ENCODE measurements around the gene LRRC43.

- TF ChIP-seq CTCF (IDR thresholded peaks at IDR 0.05; ENCODE audit: poor library complexity, severe bottlenecking) (no peak), REST (IDR thresholded peaks at IDR 0.05; ENCODE audit: borderline replicate concordance) (no peak)
Observed at GRCh38 chr12:122145505-122146330, 37.2 kb upstream of the LRRC43 start.

Data from neural cell (in vitro differentiated cells).